GM12865 (cell line): ENCODE data around the gene SMPD3.

Source experiments
- DNase-seq: peaks from one replicate; pipeline ENCODE4 v3.0.0; 2010; ENCODE audit warnings: low read depth
- H3K4me3 ChIP-seq: 2 replicates; pipeline ENCODE4 v1.5.1; 2011; ENCODE audit warnings: mild to moderate bottlenecking, low read depth, low read length, control low read depth
- CTCF ChIP-seq: IDR thresholded peaks from 2 replicates; pipeline ENCODE4 v1.5.1; 2011; ENCODE audit warnings: low read length, control low read depth, low read depth, inconsistent platforms; ENCODE audit not compliant: insufficient read depth; ENCODE audit errors: missing control alignments

The SMPD3 gene

GRCh38 chr16:68451676-68452075, 3.4 kb upstream of the SMPD3 start:
- H3K4me3 ChIP-seq, result no peak overlapping the region
- no peak for TF ChIP-seq CTCF
- DNase-seq, result no peak

- no peak for DNase-seq
- no peak overlapping the region for H3K4me3 ChIP-seq
- no peak for TF ChIP-seq CTCF
These were observed 2.5 kb upstream of the SMPD3 start for GRCh38 chr16:68450741-68451255.

GRCh38 chr16:68447653-68448359, 502 bp downstream of the SMPD3 start:
- TF ChIP-seq CTCF, result no peak
- H3K4me3 ChIP-seq, result peak overlapping the region; percentile 44
- no peak for DNase-seq

GRCh38 chr16:68446681-68447652, 1.3 kb downstream of the SMPD3 start:
- no peak for DNase-seq
- TF ChIP-seq CTCF, result no peak
- H3K4me3 ChIP-seq, result no peak overlapping the region

GRCh38 chr16:68445458-68445857, 2.9 kb downstream of the SMPD3 start:
- no peak overlapping the region for H3K4me3 ChIP-seq
- TF ChIP-seq CTCF, result peak; percentile 79
- peak; percentile 80 for DNase-seq

- DNase-seq, result peak; percentile 16
- no peak overlapping the region for H3K4me3 ChIP-seq
- no peak for TF ChIP-seq CTCF
These were observed 4.2 kb downstream of the SMPD3 start for GRCh38 chr16:68444056-68444657.
